IMR-90 (cell line): ENCODE measurements around the gene ANKRD30BL. TPM values are rescaled to one million over a fixed set of nuclear protein-coding genes. Genes with fewer than 3 reads are reported as not detected.
"Not testable (repeated sequence)": the region's sequence is repeated elsewhere in the genome, so short reads cannot be mapped to it uniquely, and the experiment has no call there.

ENCODE experiments used
- ATAC-seq: fragments of 200-7000 bp; cut with Tn5 transposase; 2 replicates; pipeline ENCODE4 v1.9.1; 2020; ENCODE audit warnings: low read depth, mild to moderate bottlenecking, moderate library complexity
- Bru-seq: library from RNA; stranded (reverse); fragments of 400-500 nt; gene quantifications from one replicate; lab custom pipeline; 2021; lab: Mats Ljungman, UMichigan
- BruChase-seq, 2 experiments: library from RNA; stranded (reverse); fragments of 400-500 nt; gene quantifications; one replicate each; lab custom pipeline; 2021; lab: Mats Ljungman, UMichigan
- BruUV-seq: library from RNA; stranded (reverse); fragments of 400-500 nt; replicated peaks from 2 replicates; lab custom pipeline; 2021; lab: Mats Ljungman, UMichigan
- CTCF ChIA-PET: fragments of 300-600 bp; formaldehyde crosslinking; extraction: SDS; loops from one replicate; lab custom pipeline; 2021; ENCODE audit warnings: antibody characterized with exemption; lab: Yijun Ruan, JAX
- POLR2A ChIA-PET: fragments of 300-600 bp; sonication (Branson Sonifier 250); formaldehyde crosslinking; loops from one replicate; lab custom pipeline; 2022; ENCODE audit warnings: antibody characterized with exemption; ENCODE audit not compliant: unreplicated experiment; lab: Charles Lee
- DNase-seq: peaks from one replicate; pipeline ENCODE4 v3.0.0; 2013
- H2AFZ ChIP-seq: replicated peaks from 2 replicates; pipeline ENCODE3; 2013; ENCODE audit warnings: low read length, mild to moderate bottlenecking; ENCODE audit not compliant: poor library complexity
- H2AK5ac ChIP-seq: 2 replicates; pipeline ENCODE4 v1.6.1; 2013; ENCODE audit warnings: low read depth, low read length, inconsistent platforms
- H2AK9ac ChIP-seq: replicated peaks from 2 replicates; pipeline ENCODE3; 2013; ENCODE audit warnings: mild to moderate bottlenecking, low read depth, low read length, moderate library complexity; ENCODE audit not compliant: poor library complexity
- H2BK120ac ChIP-seq: 2 replicates; pipeline ENCODE4 v1.6.1; 2013; ENCODE audit warnings: low read depth, low read length, inconsistent platforms
- H2BK15ac ChIP-seq: 3 replicates; pipeline ENCODE4 v1.6.1; 2013; ENCODE audit warnings: low read depth, low read length, inconsistent platforms
- H2BK20ac ChIP-seq: 2 replicates; pipeline ENCODE4 v1.6.1; 2013; ENCODE audit warnings: low read depth, mild to moderate bottlenecking, inconsistent platforms, low read length, moderate library complexity
- H2BK5ac ChIP-seq: 2 replicates; pipeline ENCODE4 v1.6.1; 2013; ENCODE audit warnings: mild to moderate bottlenecking, low read depth, low read length, inconsistent platforms; ENCODE audit not compliant: poor library complexity, severe bottlenecking
- H3K14ac ChIP-seq: replicated peaks from 2 replicates; pipeline ENCODE4 v1.6.1; 2013; ENCODE audit warnings: low read depth, low read length, inconsistent platforms
- H3K18ac ChIP-seq: 2 replicates; pipeline ENCODE4 v1.6.1; 2013; ENCODE audit warnings: low read depth, low read length, control low read depth
- H3K23ac ChIP-seq: 2 replicates; pipeline ENCODE4 v1.6.1; 2013; ENCODE audit warnings: low read depth, low read length, inconsistent platforms
- H3K27ac ChIP-seq: 2 replicates; pipeline ENCODE4 v1.5.1; 2013; ENCODE audit warnings: mild to moderate bottlenecking, control low read depth, low read length; ENCODE audit not compliant: insufficient read depth
- H3K27me3 ChIP-seq: 2 replicates; pipeline ENCODE4 v1.6.1; 2013; ENCODE audit warnings: low read length; ENCODE audit not compliant: control insufficient read depth, insufficient read depth
- H3K36me3 ChIP-seq: 2 replicates; pipeline ENCODE4 v1.6.1; 2013; ENCODE audit warnings: low read length, mixed read lengths; ENCODE audit not compliant: control insufficient read depth, insufficient read depth
- H3K4ac ChIP-seq: 2 replicates; pipeline ENCODE4 v1.6.1; 2013; ENCODE audit warnings: low read depth, low read length, inconsistent platforms
- H3K4me1 ChIP-seq: 2 replicates; pipeline ENCODE4 v1.6.1; 2013; ENCODE audit warnings: low read length, mixed read lengths; ENCODE audit not compliant: control insufficient read depth, insufficient read depth
- H3K4me2 ChIP-seq: 2 replicates; pipeline ENCODE4 v1.6.1; 2013; ENCODE audit warnings: low read depth, mild to moderate bottlenecking, control low read depth, low read length, moderate library complexity
- H3K4me3 ChIP-seq: 2 replicates; pipeline ENCODE4 v1.5.1; 2013; ENCODE audit warnings: low read depth, mild to moderate bottlenecking, control low read depth, low read length, moderate library complexity; ENCODE audit not compliant: insufficient read depth
- H3K56ac ChIP-seq: 2 replicates; pipeline ENCODE4 v1.6.1; 2013; ENCODE audit warnings: low read length, inconsistent platforms; ENCODE audit not compliant: insufficient read depth; ENCODE audit errors: extremely low read depth
- H3K79me1 ChIP-seq, 2 experiments: 2 replicates each; pipeline ENCODE4 v1.6.1; 2013; ENCODE audit warnings: low read length in 2 of 2, inconsistent platforms in 1 of 2, low read depth in 1 of 2
- H3K9ac ChIP-seq: 2 replicates; pipeline ENCODE4 v1.6.1; 2013; ENCODE audit warnings: low read depth, low read length, control low read depth
- H3K9me1 ChIP-seq: 2 replicates; pipeline ENCODE4 v1.6.1; 2013; ENCODE audit warnings: low read length, inconsistent platforms; ENCODE audit not compliant: insufficient read depth
- H3K9me3 ChIP-seq: 2 replicates; pipeline ENCODE4 v1.6.1; 2013; ENCODE audit warnings: low read length; ENCODE audit not compliant: control insufficient read depth, insufficient read depth
- H4K20me1 ChIP-seq: 2 replicates; pipeline ENCODE4 v1.6.1; 2013; ENCODE audit warnings: low read length, inconsistent platforms; ENCODE audit not compliant: insufficient read depth
- H4K5ac ChIP-seq: 2 replicates; pipeline ENCODE4 v1.6.1; 2013; ENCODE audit warnings: mild to moderate bottlenecking, low read depth, low read length, control low read depth
- H4K8ac ChIP-seq, 2 experiments: 2 replicates each; pipeline ENCODE4 v1.6.1; 2013; ENCODE audit warnings: low read depth in 2 of 2, low read length in 2 of 2, control low read depth in 1 of 2, inconsistent platforms in 1 of 2
- H4K91ac ChIP-seq: 2 replicates; pipeline ENCODE4 v1.6.1; 2013; ENCODE audit warnings: low read depth, low read length, inconsistent platforms; ENCODE audit not compliant: insufficient read depth
- WGBS, 2 experiments: methylation state at CpG; one replicate each; pipeline versions ENCODE4 v1.1.5 to v1.1.7; 2013; ENCODE audit warnings: missing lambda C conversion rate in 2 of 2; ENCODE audit not compliant: insufficient read length in 1 of 2; ENCODE audit errors: extremely low coverage in 2 of 2; 5-methylcytosine and 5-hydroxymethylcytosine counted together
- dilution Hi-C: fragments of 300-500 bp; cut with HindIII; formaldehyde crosslinking; loops from one replicate; pipeline ENCODE4 v1.14.3; 2018; ENCODE audit warnings: low sequenced_read_pairs; ENCODE audit not compliant: unreplicated experiment
- in situ Hi-C: fragments of 300-500 bp; cut with MboI; formaldehyde crosslinking; loops from 3 replicates; pipeline ENCODE4 v1.14.3; 2019; ENCODE audit warnings: low sequenced_read_pairs, inconsistent platforms, mixed read lengths
- intact Hi-C: fragments of 100-400 bp; cut with micrococcal nuclease; formaldehyde crosslinking; loops from 2 replicates; pipeline ENCODE4 v1.10.0; 2022
- long read RNA-seq: library from polyadenylated mRNA; unstranded; transcript quantifications from one replicate; pipeline ENCODE4 v2.0.0, GENCODE V29; 2021; ENCODE audit not compliant: unreplicated experiment
- polyA plus RNA-seq, 3 experiments: library from polyadenylated mRNA; depleted of rRNA; stranded (reverse); fragments of >200 nt; gene quantifications; 2 replicates each; pipeline ENCODE4 v1.2.3, GENCODE V29; 2012; ENCODE audit warnings: low replicate concordance in 1 of 3
- total RNA-seq: library from RNA; depleted of rRNA; stranded (reverse); fragments of >200 nt; gene quantifications from 2 replicates; pipeline ENCODE4 v1.2.3, GENCODE V29; 2012; rRNA removed

Gene ANKRD30BL
- total RNA-seq (not detected in 2 replicates), polyA plus RNA-seq (2012; rRNA removed) (not detected in 2 replicates), Bru-seq, nascent RNA (not detected), BruChase-seq, experiment 1, labeled RNA remaining after a 6-hour chase (not detected), BruChase-seq, experiment 2, labeled RNA remaining after a 2-hour chase (not detected)
- polyA plus RNA-seq (2012; cell fraction: cytosol; rRNA removed): not detected in 2 replicates
- not detected in 2 replicates for polyA plus RNA-seq (2012; cell fraction: nucleus; rRNA removed; ENCODE audit: low replicate concordance)
- long read RNA-seq: 0 reads

DNA sequence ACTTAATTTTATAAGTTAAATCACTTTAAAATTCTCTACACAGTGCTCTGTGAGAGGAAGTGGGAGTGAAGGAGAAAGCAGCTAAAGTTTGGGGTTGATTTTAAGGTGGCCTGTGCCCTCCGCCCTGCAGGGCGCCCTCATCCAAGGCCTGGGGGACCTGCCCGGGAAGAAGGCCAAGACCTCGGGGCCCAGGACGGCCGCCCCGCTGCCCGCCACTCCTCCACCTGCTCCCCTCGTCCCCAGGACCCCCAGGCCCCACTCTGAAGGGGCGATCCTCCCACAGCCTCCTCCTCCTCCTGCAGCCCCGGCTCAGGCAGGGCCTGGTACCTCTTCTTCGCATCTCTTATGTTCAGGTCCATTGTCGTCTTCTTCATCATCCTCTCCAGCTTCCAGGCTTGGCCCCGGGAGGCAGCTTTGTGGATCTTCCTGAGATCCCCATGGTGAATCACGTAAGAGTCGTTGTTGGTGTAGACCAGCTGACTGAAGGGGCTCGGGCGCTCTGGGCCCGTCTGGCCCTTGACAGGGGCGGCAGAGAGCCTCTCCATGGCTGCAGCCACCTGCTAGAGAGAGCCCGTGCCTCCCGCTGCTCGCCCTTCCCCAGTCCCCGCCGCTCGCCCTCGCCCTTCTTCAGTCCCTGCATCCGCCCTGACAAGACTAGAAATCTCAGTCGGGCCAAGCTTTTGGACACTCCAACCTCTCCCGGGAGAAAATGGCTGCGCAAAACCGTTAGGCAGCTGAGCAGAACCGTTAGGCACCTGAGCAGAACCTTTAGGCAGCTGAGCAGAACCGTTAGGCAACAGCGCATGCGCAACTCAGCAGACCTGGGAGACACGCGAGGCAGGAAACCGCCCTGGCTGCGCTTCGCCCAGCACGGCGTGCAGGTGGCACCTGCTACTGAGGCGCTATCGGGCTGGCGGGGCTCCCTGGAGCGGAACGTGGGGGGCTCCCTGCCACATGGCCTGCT lies at the start of gene ANKRD30BL:
Gene ANKRD30BL (minus strand): TSS at position 792 of the 964 bp plus-strand sequence. CDS start 247 bp downstream, at position 545.
- H3K27ac ChIP-seq, H4K20me1 ChIP-seq, in situ Hi-C loops, H2BK5ac ChIP-seq, dilution Hi-C loops, H3K36me3 ChIP-seq, H3K14ac ChIP-seq, H4K5ac ChIP-seq, ATAC-seq, H2BK20ac ChIP-seq, H3K27me3 ChIP-seq, POLR2A ChIA-PET, H2BK120ac ChIP-seq, CTCF ChIA-PET, intact Hi-C loops, H3K79me1 ChIP-seq, H3K23ac ChIP-seq, H3K4me2 ChIP-seq, H2BK15ac ChIP-seq, H4K91ac ChIP-seq, BruUV-seq, H2AFZ ChIP-seq, H3K9me3 ChIP-seq, H3K9me1 ChIP-seq, H3K4me3 ChIP-seq, H3K18ac ChIP-seq, H3K9ac ChIP-seq, H4K8ac ChIP-seq, DNase-seq, H2AK5ac ChIP-seq, H3K4ac ChIP-seq, H3K4me1 ChIP-seq, H3K56ac ChIP-seq, H2AK9ac ChIP-seq: not testable (repeated sequence)
- 64% methylated on average over 12 of the region's 48 CpGs; no CpG with 5 or more reads in 1 of the 2 experiments for WGBS, 2 experiments

- H4K5ac ChIP-seq, ATAC-seq, H3K9me3 ChIP-seq, H3K79me1 ChIP-seq, H3K27me3 ChIP-seq, H3K4me1 ChIP-seq, H2BK120ac ChIP-seq, H3K23ac ChIP-seq, BruUV-seq, intact Hi-C loops, H3K56ac ChIP-seq, H2BK5ac ChIP-seq, H3K9ac ChIP-seq, H3K14ac ChIP-seq, H3K27ac ChIP-seq, CTCF ChIA-PET, H4K20me1 ChIP-seq, H2BK15ac ChIP-seq, H3K4ac ChIP-seq, in situ Hi-C loops, dilution Hi-C loops, H4K8ac ChIP-seq, DNase-seq, H3K18ac ChIP-seq, H3K9me1 ChIP-seq, H2AK5ac ChIP-seq, H3K4me2 ChIP-seq, H3K36me3 ChIP-seq, H2AK9ac ChIP-seq, POLR2A ChIA-PET, H2AFZ ChIP-seq, H2BK20ac ChIP-seq, H4K91ac ChIP-seq, H3K4me3 ChIP-seq: not testable (repeated sequence)
- WGBS, 2 experiments: no CpG with 5 or more reads among the region's 2 CpGs
Observed at GRCh38 chr2:132202866-132203265, 41.1 kb upstream of the ANKRD30BL start.
